ENCODE results near the gene SPINT4.
"Not testable (repeated sequence)": the region's sequence is repeated elsewhere in the genome, so short reads cannot be mapped to it uniquely, and the experiment has no call there.

GRCh38 chr20:45761966-45762365 is 39.8 kb downstream of the SPINT4 start:
- TF ChIP-seq CTCF (IDR thresholded peaks at IDR 0.05); POLR2AphosphoS5 (IDR thresholded peaks at IDR 0.05; ENCODE audit: low read depth, low read length); TCF7L2 (IDR thresholded peaks at IDR 0.05; ENCODE audit: low read depth, low read length); SIN3A (IDR thresholded peaks at IDR 0.05; ENCODE audit: borderline replicate concordance, insufficient read depth, low read depth, low read length); REST (IDR thresholded peaks at IDR 0.05; ENCODE audit: insufficient read depth in 1 of 2, low read depth in 2 of 2, low read length in 1 of 2): not testable (repeated sequence)

Measured in Panc1 (cell line).